Measurements from ENCODE around the gene CCDC85C.

CCDC85C gene

DNA sequence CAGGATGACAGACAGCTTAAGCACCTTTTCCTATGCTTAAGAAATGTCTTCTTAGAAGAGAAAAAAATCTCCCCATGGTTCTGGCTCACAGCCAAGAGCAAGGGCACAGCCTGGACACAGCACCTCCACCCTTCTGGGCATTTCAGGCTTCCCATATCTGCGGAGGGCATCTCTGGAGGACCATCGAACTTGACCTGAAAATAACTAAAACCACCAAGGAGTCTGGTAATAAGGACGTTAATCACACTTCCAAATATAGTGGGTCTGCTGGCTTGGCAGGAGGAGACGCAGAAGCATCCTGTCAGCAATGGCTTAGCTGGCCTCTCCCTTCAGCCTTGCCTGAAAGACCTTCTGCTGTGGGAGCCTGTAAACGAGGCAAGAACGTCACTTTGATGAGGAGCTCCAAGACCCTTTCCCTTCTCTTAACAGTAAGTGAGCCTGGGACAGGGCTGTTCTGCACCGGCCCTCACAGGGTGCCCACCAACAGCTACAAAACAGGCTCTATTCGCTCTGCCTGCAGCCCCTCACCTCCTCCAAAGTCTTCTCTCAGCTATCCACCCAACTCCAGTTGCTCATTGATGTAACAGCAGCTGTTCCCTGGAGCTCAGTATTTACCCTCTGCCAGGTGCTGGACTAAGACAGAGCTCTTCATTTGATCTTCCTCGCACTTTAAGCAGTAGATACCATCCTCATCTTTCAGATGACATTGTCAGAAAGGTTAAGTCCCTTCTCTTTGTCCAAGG, 136.5 kb downstream of the CCDC85C start:
- no peak for DNase-seq

DNA sequence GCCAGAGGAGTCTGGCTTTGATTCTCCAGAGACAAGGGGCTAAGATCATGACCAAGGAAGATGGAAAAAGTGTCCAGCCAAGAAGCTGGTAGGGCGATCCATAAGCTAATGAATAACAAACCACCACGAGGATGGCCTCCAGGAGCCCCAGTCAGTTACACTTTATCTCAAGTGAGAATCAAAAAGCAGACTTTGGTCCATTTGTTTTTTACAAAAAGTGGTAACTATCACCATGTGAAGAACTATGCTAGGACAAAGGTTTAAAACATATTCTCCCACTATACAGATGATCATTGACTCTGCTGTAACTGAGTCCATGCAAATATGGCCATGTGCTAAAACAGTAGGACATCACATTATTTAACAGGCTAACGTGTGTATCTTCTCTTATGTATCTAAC, 137.2 kb downstream of the CCDC85C start:
- no peak for DNase-seq

GRCh38 chr14:99465288-99465687, 138.7 kb downstream of the CCDC85C start:
- DNase-seq, result no peak

DNA sequence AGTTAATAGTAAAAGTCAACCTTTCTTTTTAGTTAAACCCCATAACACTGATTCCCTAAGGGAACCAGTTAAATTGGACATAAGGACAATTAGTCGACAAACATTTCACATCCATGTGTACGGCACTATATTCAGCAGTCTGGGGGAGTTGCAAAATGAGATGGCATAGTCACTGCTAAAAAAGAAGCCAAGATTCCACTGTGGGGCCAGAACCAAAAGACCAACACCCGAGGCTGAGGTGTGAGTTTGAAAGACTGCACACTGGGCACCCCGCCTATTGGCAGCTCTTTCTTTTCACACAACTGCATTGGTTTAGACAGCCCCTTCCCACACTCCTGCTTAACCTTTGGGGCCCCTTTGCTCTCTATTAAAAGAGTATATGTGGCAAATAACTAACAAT, 140.0 kb downstream of the CCDC85C start:
- DNase-seq, result no peak

DNA sequence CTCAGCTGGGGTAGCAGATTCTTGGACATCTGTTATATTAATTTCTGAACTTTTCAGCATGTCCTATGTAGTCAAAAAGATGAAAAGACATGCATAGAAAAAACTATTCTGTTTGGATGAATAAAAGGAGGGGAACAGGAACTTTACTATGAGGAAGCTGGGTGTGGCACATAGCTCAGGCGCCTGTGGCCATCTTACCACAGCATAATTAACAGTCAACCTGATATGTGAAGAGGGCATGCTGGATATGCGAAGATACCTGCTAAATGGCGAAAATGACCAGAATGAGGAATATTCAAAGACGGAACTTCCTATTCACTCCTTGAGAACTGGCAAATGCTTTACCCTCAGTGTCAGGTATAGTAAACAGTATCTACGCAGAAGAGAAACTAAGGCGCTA, 141.8 kb downstream of the CCDC85C start:
- DNase-seq, result no peak

GRCh38 chr14:99461411-99462085, 142.5 kb downstream of the CCDC85C start:
- DNase-seq, result no peak

- DNase-seq, result no peak
Observed at GRCh38 chr14:99460793-99461192, 143.2 kb downstream of the CCDC85C start.

GRCh38 chr14:99459481-99460100, 144.4 kb downstream of the CCDC85C start:
- no peak for DNase-seq

DNA sequence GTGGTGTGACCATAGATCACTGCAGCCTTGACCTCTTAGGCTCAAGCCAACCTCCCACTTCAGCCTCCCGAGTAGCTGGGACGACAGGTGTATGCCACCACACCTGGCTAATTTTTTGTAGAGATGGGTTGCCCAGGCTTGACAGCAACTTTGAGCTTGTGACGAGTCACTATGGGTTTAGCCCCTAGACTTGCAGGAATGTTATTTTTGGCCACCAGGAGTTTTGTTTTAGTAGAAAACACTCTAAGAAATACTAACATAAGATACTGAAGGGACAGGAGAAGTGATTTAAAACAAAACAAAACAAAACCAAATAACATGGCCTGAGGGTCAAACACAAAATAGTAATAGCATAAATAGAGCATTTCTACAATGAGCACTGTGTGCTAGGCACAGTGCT, 149.8 kb downstream of the CCDC85C start:
- DNase-seq, result no peak

GRCh38 chr14:99452968-99453367, 151.0 kb downstream of the CCDC85C start:
- DNase-seq, result no peak

GRCh38 chr14:99451234-99451633, 152.8 kb downstream of the CCDC85C start:
- no peak for DNase-seq

- DNase-seq, result no peak
Observed at GRCh38 chr14:99450266-99450665, 153.7 kb downstream of the CCDC85C start.

Measured in T-helper 1 cell (primary cell).